Endothelial cell of umbilical vein (primary cell): Measurements from ENCODE around the gene TIRAP. TPM values are rescaled to one million over a fixed set of nuclear protein-coding genes. Genes with fewer than 3 reads are reported as not detected.

Experiments
- BruUV-seq: library from RNA; stranded (reverse); fragments of 400-500 nt; replicated peaks from 2 replicates; lab custom pipeline; 2021; lab: Mats Ljungman, UMichigan
- CTCF ChIA-PET: fragments of 300-600, 350-600 bp; sonication (Branson Sonifier 250); formaldehyde crosslinking; loops from one replicate; lab custom pipeline; 2021; ENCODE audit warnings: antibody characterized with exemption, inconsistent platforms; lab: Charles Lee
- POLR2A ChIA-PET: fragments of 300-600, 350-600 bp; sonication (Branson Sonifier 250); formaldehyde crosslinking; loops from one replicate; lab custom pipeline; 2021; ENCODE audit warnings: antibody characterized with exemption, inconsistent platforms; lab: Charles Lee
- DNase-seq: peaks from one replicate; pipeline ENCODE4 v3.0.0-alpha.2; 2011; ENCODE audit warnings: low read depth, low spot score
- FAIRE-seq: peaks from 2 replicates; lab custom pipeline; 2011; peaks lifted over from hg19 to GRCh38; lab: Jason Lieb, UNC
- H2AFZ ChIP-seq: 2 replicates; pipeline ENCODE4 v1.6.0; 2012; ENCODE audit warnings: low read depth, low read length, control low read depth, inconsistent platforms
- H3K27ac ChIP-seq: 2 replicates; pipeline ENCODE4 v1.5.1; 2011; ENCODE audit warnings: low read depth, mild to moderate bottlenecking, control low read depth, low read length, moderate library complexity; ENCODE audit not compliant: insufficient read depth
- H3K27me3 ChIP-seq, 2 experiments: 2 replicates each; pipeline versions ENCODE4 v1.6.0 to v1.6.1; 2011; ENCODE audit warnings: low read length in 2 of 2, mixed read lengths in 1 of 2; ENCODE audit not compliant: control insufficient read depth in 2 of 2, insufficient read depth in 2 of 2
- H3K36me3 ChIP-seq, 2 experiments: 2 replicates in 1 of 2; 3 replicates in 1 of 2; pipeline ENCODE4 v1.5.1; 2011; ENCODE audit warnings: low read length in 2 of 2, mild to moderate bottlenecking in 1 of 2, moderate library complexity in 1 of 2; ENCODE audit not compliant: control insufficient read depth in 2 of 2, insufficient read depth in 2 of 2; ENCODE audit errors: extremely low read depth in 1 of 2
- H3K4me1 ChIP-seq: 3 replicates; pipeline ENCODE4 v1.5.1; 2011; ENCODE audit warnings: mild to moderate bottlenecking, low read length; ENCODE audit not compliant: control insufficient read depth, insufficient read depth; ENCODE audit errors: extremely low read depth
- H3K4me2 ChIP-seq: 2 replicates; pipeline ENCODE4 v1.6.1; 2011; ENCODE audit warnings: low read length, control low read depth, mixed read lengths; ENCODE audit not compliant: insufficient read depth
- H3K4me3 ChIP-seq, 3 experiments: fragments of 200-600 bp in 1 of 3; sonication (generic), shearing (Covaris generic) in 1 of 3; replicated peaks in 1 of 3; 2 replicates each; pipeline ENCODE4 v1.5.1; 2011 to 2016; ENCODE audit warnings: control low read depth in 3 of 3, low read length in 3 of 3, mild to moderate bottlenecking in 2 of 3, inconsistent platforms in 1 of 3, low read depth in 1 of 3, moderate library complexity in 1 of 3; ENCODE audit not compliant: insufficient read depth in 1 of 3
- H3K79me2 ChIP-seq: 2 replicates; pipeline ENCODE4 v1.6.0; 2012; ENCODE audit warnings: low read length, inconsistent platforms; ENCODE audit not compliant: control insufficient read depth, insufficient read depth
- H3K9ac ChIP-seq: replicated peaks from 2 replicates; pipeline ENCODE3; 2011; ENCODE audit warnings: low read length, control low read depth; ENCODE audit not compliant: insufficient read depth; ENCODE audit errors: extremely low read depth
- H3K9me1 ChIP-seq: replicated peaks from 3 replicates; pipeline ENCODE4 v1.6.0; 2011; ENCODE audit warnings: mild to moderate bottlenecking, low read length; ENCODE audit not compliant: control insufficient read depth, insufficient read depth; ENCODE audit errors: extremely low read depth
- H3K9me3 ChIP-seq: replicated peaks from 2 replicates; pipeline ENCODE4 v1.5.1; 2012; ENCODE audit warnings: low read length, inconsistent platforms; ENCODE audit not compliant: control insufficient read depth, insufficient read depth
- H4K20me1 ChIP-seq: replicated peaks from 2 replicates; pipeline ENCODE3; 2011; ENCODE audit warnings: mild to moderate bottlenecking, low read length; ENCODE audit not compliant: control insufficient read depth, insufficient read depth; ENCODE audit errors: extremely low read depth
- EZH2 ChIP-seq: IDR thresholded peaks from 2 replicates; pipeline ENCODE4 v1.6.1; 2012; ENCODE audit warnings: borderline replicate concordance, low read depth, mild to moderate bottlenecking, moderate library complexity, low read length, inconsistent platforms; ENCODE audit not compliant: severe bottlenecking
- FOS ChIP-seq: IDR thresholded peaks from 2 replicates; pipeline ENCODE4 v1.6.1; 2011; ENCODE audit warnings: mild to moderate bottlenecking, low read length, moderate library complexity, borderline replicate concordance; ENCODE audit not compliant: insufficient read depth
- GATA2 ChIP-seq: IDR thresholded peaks from 2 replicates; pipeline ENCODE4 v1.7.0; 2011; ENCODE audit warnings: low read depth, mild to moderate bottlenecking, moderate library complexity, mixed read lengths, low read length; ENCODE audit not compliant: insufficient read length, insufficient read depth
- JUN ChIP-seq: IDR thresholded peaks from 2 replicates; pipeline ENCODE4 v1.6.1; 2011; ENCODE audit warnings: borderline replicate concordance, low read depth; ENCODE audit not compliant: insufficient read length, insufficient read depth
- MYC ChIP-seq: IDR thresholded peaks from one replicate; pipeline ENCODE4 v1.6.1; 2011; ENCODE audit warnings: mild to moderate bottlenecking, low read depth, low read length
- POLR2A ChIP-seq: IDR thresholded peaks from 2 replicates; pipeline ENCODE4 v1.6.1; 2012; ENCODE audit warnings: low read depth, mild to moderate bottlenecking, control low read depth, low read length
- POLR2AphosphoS5 ChIP-seq: IDR thresholded peaks from 2 replicates; pipeline ENCODE4 v1.6.1; 2012; ENCODE audit warnings: low read depth, mild to moderate bottlenecking, control low read depth, low read length, moderate library complexity; ENCODE audit not compliant: insufficient read depth
- dilution Hi-C: fragments of 300-500 bp; cut with MboI; formaldehyde crosslinking; loops from one replicate; pipeline ENCODE4 v1.15.0; 2019; ENCODE audit warnings: low sequenced_read_pairs; ENCODE audit not compliant: extremely low pct_ligation_motif_present
- intact Hi-C: fragments of 100-400 bp; cut with micrococcal nuclease; formaldehyde crosslinking; loops from one replicate; pipeline ENCODE4 v1.10.0; 2022
- polyA plus RNA-seq, 4 experiments: library from polyadenylated mRNA; depleted of rRNA in 3 of 4; stranded (reverse) in 3 of 4; unstranded in 1 of 4; fragments of >200 nt; gene quantifications; 2 replicates each; pipeline versions ENCODE4 v1.2.1 to v1.2.3, GENCODE V29; 2011 to 2012; ENCODE audit warnings: missing spikeins in 1 of 4
- total RNA-seq: library from RNA; stranded (reverse); gene quantifications from 2 replicates; pipeline ENCODE4 v1.2.3, GENCODE V29; 2021
- TF ChIP-seq, protein P1 (sequence below): IDR thresholded peaks from 2 replicates; pipeline ENCODE4 v1.6.1; 2011; ENCODE audit not compliant: insufficient read depth, insufficient read length
- TF ChIP-seq, protein P2 (sequence below), 2 donors: IDR thresholded peaks; 1 replicate in 1 of 2; 2 replicates in 1 of 2; pipeline ENCODE4 v1.5.1; 2011; ENCODE audit warnings: low read length in 2 of 2, mild to moderate bottlenecking in 2 of 2, moderate library complexity in 2 of 2, control low read depth in 1 of 2, inconsistent platforms in 1 of 2, low read depth in 1 of 2; ENCODE audit not compliant: insufficient read depth in 1 of 2; ENCODE audit errors: extremely low read depth in 1 of 2

Gene TIRAP
- total and polyA plus RNA-seq, 2 donors (not counting 3 experiments of a cell fraction or from before 2014, with no cell fraction given): 9.3 to 11.0 TPM

DNA sequence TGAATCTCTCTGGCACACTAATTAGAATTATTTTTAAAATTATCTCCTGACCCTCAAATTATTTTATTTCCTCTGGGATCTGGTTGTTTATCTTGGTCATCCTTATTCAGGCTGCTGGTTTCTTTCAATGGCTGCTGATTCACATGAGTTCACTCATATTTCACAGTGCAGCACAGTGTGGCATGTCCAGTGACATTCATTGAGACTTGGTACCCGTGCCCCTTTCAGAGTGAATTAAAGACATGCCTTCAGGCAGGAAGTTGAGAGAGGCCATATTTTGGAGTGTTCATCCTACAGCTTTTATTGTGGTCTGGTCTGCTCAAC is 34.5 kb downstream of the TIRAP start:
- no peak overlapping the region for H3K4me3 ChIP-seq
- H3K9me1 ChIP-seq: no peaks in the 10 kb centered on the region
- BruUV-seq: no TSS peak
- H3K79me2 ChIP-seq: no peaks in the 10 kb centered on the region
- H3K4me1 ChIP-seq: no peaks in the 10 kb centered on the region
- no peak overlapping the region for H2AFZ ChIP-seq
- H4K20me1 ChIP-seq: no peaks in the 10 kb centered on the region
- no peaks in the 10 kb centered on the region for H3K27me3 ChIP-seq
- H3K9ac ChIP-seq: no peak overlapping the region
- dilution Hi-C loops: no loop called here
- H3K27ac ChIP-seq: no peak overlapping the region
- intact Hi-C loops: no loop called here
- H3K36me3 ChIP-seq: no peaks in the 10 kb centered on the region
- no peak for TF ChIP-seq JUN
- TF ChIP-seq, protein P1, sequence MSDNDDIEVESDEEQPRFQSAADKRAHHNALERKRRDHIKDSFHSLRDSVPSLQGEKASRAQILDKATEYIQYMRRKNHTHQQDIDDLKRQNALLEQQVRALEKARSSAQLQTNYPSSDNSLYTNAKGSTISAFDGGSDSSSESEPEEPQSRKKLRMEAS: no peak
- no peak for TF ChIP-seq EZH2
- TF ChIP-seq, protein P2, sequence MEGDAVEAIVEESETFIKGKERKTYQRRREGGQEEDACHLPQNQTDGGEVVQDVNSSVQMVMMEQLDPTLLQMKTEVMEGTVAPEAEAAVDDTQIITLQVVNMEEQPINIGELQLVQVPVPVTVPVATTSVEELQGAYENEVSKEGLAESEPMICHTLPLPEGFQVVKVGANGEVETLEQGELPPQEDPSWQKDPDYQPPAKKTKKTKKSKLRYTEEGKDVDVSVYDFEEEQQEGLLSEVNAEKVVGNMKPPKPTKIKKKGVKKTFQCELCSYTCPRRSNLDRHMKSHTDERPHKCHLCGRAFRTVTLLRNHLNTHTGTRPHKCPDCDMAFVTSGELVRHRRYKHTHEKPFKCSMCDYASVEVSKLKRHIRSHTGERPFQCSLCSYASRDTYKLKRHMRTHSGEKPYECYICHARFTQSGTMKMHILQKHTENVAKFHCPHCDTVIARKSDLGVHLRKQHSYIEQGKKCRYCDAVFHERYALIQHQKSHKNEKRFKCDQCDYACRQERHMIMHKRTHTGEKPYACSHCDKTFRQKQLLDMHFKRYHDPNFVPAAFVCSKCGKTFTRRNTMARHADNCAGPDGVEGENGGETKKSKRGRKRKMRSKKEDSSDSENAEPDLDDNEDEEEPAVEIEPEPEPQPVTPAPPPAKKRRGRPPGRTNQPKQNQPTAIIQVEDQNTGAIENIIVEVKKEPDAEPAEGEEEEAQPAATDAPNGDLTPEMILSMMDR (IDR thresholded peaks at IDR 0.05; ENCODE audit: extremely low read depth in 1 of 2, insufficient read depth in 1 of 2, low read depth in 1 of 2, low read length in 2 of 2): no peak
- no peak for TF ChIP-seq MYC
- no peak for TF ChIP-seq GATA2
- no peak for TF ChIP-seq POLR2AphosphoS5
- no peak for TF ChIP-seq POLR2A
- no peak for TF ChIP-seq FOS
- no peak overlapping the region for H3K4me2 ChIP-seq
- no peaks in the 10 kb centered on the region for H3K9me3 ChIP-seq
- DNase-seq (no peak), FAIRE-seq (no peak)
- ChIA-PET POLR2A (no interaction called here), CTCF (interaction anchor here (0.5 to 3.0 kb wide), 3 partner anchors 18 to 163 kb away, joined by 3 to 18 read pairs (median 8); no protein-coding TSS in a partner anchor)
